ENCODE results near the gene LRRC36.

Gene LRRC36

DNA sequence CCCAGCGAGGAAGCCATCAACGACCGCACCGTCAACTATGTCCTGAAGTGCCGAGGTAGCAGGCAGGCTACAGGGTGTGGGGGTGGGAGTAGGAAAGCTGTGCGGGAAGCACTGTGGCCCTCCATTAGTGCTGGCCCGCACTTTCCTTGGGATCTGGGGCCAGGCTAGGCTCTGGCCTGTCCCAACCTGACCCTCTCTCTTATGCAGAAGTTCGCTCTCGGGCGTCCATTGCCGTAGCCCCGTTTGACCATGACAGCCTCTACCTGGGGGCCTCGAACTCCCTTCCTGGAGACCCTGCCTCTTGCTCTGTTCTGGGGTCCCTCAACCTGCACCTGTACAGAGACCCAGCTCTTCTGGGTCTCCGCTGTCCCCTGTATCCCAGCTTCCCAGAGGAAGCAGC lies 38.7 kb upstream of the LRRC36 start:
- DNase-seq, result no peak
- H3K9me3 ChIP-seq (ENCODE audit: insufficient read depth, low read length, severe bottlenecking), result no peaks in the 10 kb centered on the region

GRCh38 chr16:67291461-67291860 lies 35.2 kb upstream of the LRRC36 start:
- no peak overlapping the region for H3K4me3 ChIP-seq (ENCODE audit: low read depth in 1 of 2, low read length in 2 of 2)
- no peak overlapping the region for H2AFZ ChIP-seq (ENCODE audit: low read depth, low read length)
- H3K27me3 ChIP-seq (ENCODE audit: insufficient read depth, low read length, poor library complexity), result no peaks in the 10 kb centered on the region
- TF ChIP-seq EZH2 (IDR thresholded peaks at IDR 0.05; ENCODE audit: borderline replicate concordance, low read depth, low read length, severe bottlenecking) (no peak), CTCF (IDR thresholded peaks at IDR 0.05; ENCODE audit: borderline replicate concordance, extremely low read depth, low read length, poor library complexity, severe bottlenecking) (no peak)
- ATAC-seq (ENCODE audit: insufficient read depth, low read depth) (no peak), DNase-seq (no peak)
- H3K27ac ChIP-seq (ENCODE audit: low read length), result no peak overlapping the region
- H3K9me3 ChIP-seq (ENCODE audit: insufficient read depth, low read length, severe bottlenecking), result no peaks in the 10 kb centered on the region
- no peaks in the 10 kb centered on the region for H3K36me3 ChIP-seq (ENCODE audit: insufficient read depth, low read length)
- no peaks in the 10 kb centered on the region for H3K79me2 ChIP-seq (ENCODE audit: insufficient read depth, low read length)
- H3K4me1 ChIP-seq (ENCODE audit: insufficient read depth, low read length), result no peaks in the 10 kb centered on the region
- H4K20me1 ChIP-seq (ENCODE audit: insufficient read depth, low read length), result no peaks in the 10 kb centered on the region; the same call in 1 of the 2 replicates
- no peak overlapping the region for H3K9ac ChIP-seq (ENCODE audit: low read depth, low read length)
- no peak overlapping the region for H3K4me2 ChIP-seq (ENCODE audit: insufficient read depth, low read length)

More for the DNA sequence above, 38.7 kb upstream of the LRRC36 start:
- Histone ChIP-seq H3K27ac (ENCODE audit: low read length) (no peak overlapping the region), H3K36me3 (ENCODE audit: insufficient read depth, low read length) (no peaks in the 10 kb centered on the region), H3K27me3 (ENCODE audit: insufficient read depth, low read length, poor library complexity) (no peaks in the 10 kb centered on the region), H2AFZ (ENCODE audit: low read depth, low read length) (no peak overlapping the region), H3K4me3 (ENCODE audit: low read depth in 1 of 2, low read length in 2 of 2) (no peak overlapping the region), H3K4me1 (ENCODE audit: insufficient read depth, low read length) (no peaks in the 10 kb centered on the region), H3K79me2 (ENCODE audit: insufficient read depth, low read length) (no peaks in the 10 kb centered on the region), H4K20me1 (ENCODE audit: insufficient read depth, low read length) (no peaks in the 10 kb centered on the region; the same call in 1 of the 2 replicates), H3K9ac (ENCODE audit: low read depth, low read length) (no peak overlapping the region), H3K4me2 (ENCODE audit: insufficient read depth, low read length) (no peak overlapping the region)
- ATAC-seq (ENCODE audit: insufficient read depth, low read depth), result no peak
- TF ChIP-seq EZH2 (IDR thresholded peaks at IDR 0.05; ENCODE audit: borderline replicate concordance, low read depth, low read length, severe bottlenecking), result no peak
- TF ChIP-seq CTCF (IDR thresholded peaks at IDR 0.05; ENCODE audit: borderline replicate concordance, extremely low read depth, low read length, poor library complexity, severe bottlenecking), result no peak

GRCh38 chr16:67294171-67294757 lies 32.4 kb upstream of the LRRC36 start:
- Histone ChIP-seq H3K9me3 (ENCODE audit: insufficient read depth, low read length, severe bottlenecking) (no peaks in the 10 kb centered on the region), H3K9ac (ENCODE audit: low read depth, low read length) (no peak overlapping the region), H3K27me3 (ENCODE audit: insufficient read depth, low read length, poor library complexity) (no peaks in the 10 kb centered on the region), H3K4me2 (ENCODE audit: insufficient read depth, low read length) (no peak overlapping the region), H3K27ac (ENCODE audit: low read length) (no peak overlapping the region), H4K20me1 (ENCODE audit: insufficient read depth, low read length) (no peaks in the 10 kb centered on the region), H3K79me2 (ENCODE audit: insufficient read depth, low read length) (no peaks in the 10 kb centered on the region), H2AFZ (ENCODE audit: low read depth, low read length) (no peak overlapping the region), H3K4me1 (ENCODE audit: insufficient read depth, low read length) (no peaks in the 10 kb centered on the region), H3K36me3 (ENCODE audit: insufficient read depth, low read length) (no peaks in the 10 kb centered on the region), H3K4me3 (ENCODE audit: low read depth in 1 of 2, low read length in 2 of 2) (no peak overlapping the region)
- ATAC-seq (ENCODE audit: insufficient read depth, low read depth), result no peak
- TF ChIP-seq CTCF (IDR thresholded peaks at IDR 0.05; ENCODE audit: borderline replicate concordance, extremely low read depth, low read length, poor library complexity, severe bottlenecking) (no peak), EZH2 (IDR thresholded peaks at IDR 0.05; ENCODE audit: borderline replicate concordance, low read depth, low read length, severe bottlenecking) (no peak)
- no peak for DNase-seq
